OCI-LY1 (cell line): ENCODE measurements around the gene AMH.

ENCODE experiments used
- H2AFZ ChIP-seq: fragments of 200-600 bp; sonication (generic), shearing (Covaris generic); 2 replicates; pipeline ENCODE4 v1.6.0; 2014; ENCODE audit warnings: antibody characterized with exemption, mild to moderate bottlenecking, low read length
- H3F3A ChIP-seq: fragments of 200-600 bp; sonication (generic), shearing (Covaris generic); 2 replicates; pipeline ENCODE4 v1.6.0; 2014; ENCODE audit warnings: mild to moderate bottlenecking, antibody characterized with exemption, low read length, moderate library complexity; ENCODE audit not compliant: insufficient read depth
- H3K27ac ChIP-seq: fragments of 200-600 bp; sonication (generic); 2 replicates; pipeline ENCODE4 v1.5.1; 2014; ENCODE audit warnings: low read length, mixed run types, mild to moderate bottlenecking, low read depth; ENCODE audit not compliant: poor library complexity, severe bottlenecking
- H3K27me3 ChIP-seq: fragments of 200-600 bp; sonication (generic); 2 replicates; pipeline ENCODE4 v1.6.0; 2014; ENCODE audit warnings: antibody characterized with exemption, mild to moderate bottlenecking, low read length, moderate library complexity; ENCODE audit not compliant: insufficient read depth
- H3K36me3 ChIP-seq: fragments of 200-600 bp; sonication (generic); 2 replicates; pipeline ENCODE4 v1.6.1; 2014; ENCODE audit warnings: mild to moderate bottlenecking, antibody characterized with exemption, low read length, moderate library complexity, mixed read lengths; ENCODE audit not compliant: insufficient read depth
- H3K4me1 ChIP-seq: fragments of 200-600 bp; sonication (generic); 2 replicates; pipeline ENCODE4 v1.5.1; 2014; ENCODE audit warnings: mild to moderate bottlenecking, low read length, moderate library complexity; ENCODE audit not compliant: insufficient read depth, severe bottlenecking
- H3K4me2 ChIP-seq: fragments of 200-600 bp; sonication (generic), shearing (Covaris generic); 2 replicates; pipeline ENCODE4 v1.6.1; 2014; ENCODE audit warnings: low read length
- H3K4me3 ChIP-seq: fragments of 200-600 bp; sonication (generic); 2 replicates; pipeline ENCODE4 v1.5.1; 2014; ENCODE audit warnings: low read length, low read depth, mild to moderate bottlenecking, mixed read lengths; ENCODE audit not compliant: poor library complexity, severe bottlenecking
- H3K79me2 ChIP-seq: fragments of 200-600 bp; shearing (Covaris generic); 2 replicates; pipeline ENCODE4 v1.6.1; 2016; ENCODE audit warnings: mixed run types, low read length, mixed read lengths; ENCODE audit not compliant: insufficient read depth
- H3K9ac ChIP-seq: fragments of 200-600 bp; sonication (generic), shearing (Covaris generic); 2 replicates; pipeline ENCODE4 v1.6.1; 2014; ENCODE audit warnings: mild to moderate bottlenecking, low read length, mixed read lengths
- H3K9me2 ChIP-seq: fragments of 200-600 bp; sonication (generic), shearing (Covaris generic); 2 replicates; pipeline ENCODE4 v1.6.1; 2014; ENCODE audit warnings: low read depth, mild to moderate bottlenecking, low read length, mixed read lengths
- H3K9me3 ChIP-seq: fragments of 200-600 bp; shearing (Covaris generic); 2 replicates; pipeline ENCODE4 v1.6.1; 2014; ENCODE audit warnings: low read length, mixed read lengths
- H4K20me1 ChIP-seq: fragments of 200-600 bp; sonication (generic), shearing (Covaris generic); 2 replicates; pipeline ENCODE4 v1.6.0; 2016; ENCODE audit warnings: mild to moderate bottlenecking, low read length; ENCODE audit not compliant: insufficient read depth
- CTCF ChIP-seq: fragments of 200-600 bp; sonication (generic), shearing (Covaris generic); IDR thresholded peaks from 2 replicates; pipeline ENCODE4 v1.5.1; 2017; ENCODE audit warnings: mild to moderate bottlenecking, antibody characterized with exemption, low read length, moderate library complexity, mixed read lengths
- EZH2 ChIP-seq: fragments of 200-600 bp; sonication (generic), shearing (Covaris generic); IDR thresholded peaks from 2 replicates; pipeline ENCODE4 v1.8.0; 2017; ENCODE audit warnings: borderline replicate concordance, mixed run types, mild to moderate bottlenecking, antibody characterized with exemption, low read length, moderate library complexity, mixed read lengths

AMH gene

GRCh38 chr19:2250766-2251105, 1.6 kb downstream of the AMH start:
- TF ChIP-seq CTCF (no peak), EZH2 (no peak)
- H3K4me1 ChIP-seq = no peaks in the 10 kb centered on the region
- H2AFZ ChIP-seq = no peak overlapping the region
- H3K79me2 ChIP-seq = no peaks in the 10 kb centered on the region
- H3K9ac ChIP-seq = no peak overlapping the region
- H3K9me3 ChIP-seq = no peaks in the 10 kb centered on the region
- H3K4me3 ChIP-seq = no peak overlapping the region
- no peaks in the 10 kb centered on the region for H3K27me3 ChIP-seq
- no peak overlapping the region for H3K27ac ChIP-seq
- H3K4me2 ChIP-seq = no peak overlapping the region
- H4K20me1 ChIP-seq = no peaks in the 10 kb centered on the region
- peaks cover 25% of the 10 kb centered on the region for H3K36me3 ChIP-seq
- no peaks in the 10 kb centered on the region for H3F3A ChIP-seq
- H3K9me2 ChIP-seq = no peaks in the 10 kb centered on the region

- no peak overlapping the region for H2AFZ ChIP-seq
- no peak overlapping the region for H3K27ac ChIP-seq
- H3K4me2 ChIP-seq = no peak overlapping the region
- H3K9me2 ChIP-seq = no peaks in the 10 kb centered on the region
- H3F3A ChIP-seq = no peaks in the 10 kb centered on the region
- no peaks in the 10 kb centered on the region for H3K9me3 ChIP-seq
- H3K79me2 ChIP-seq = no peaks in the 10 kb centered on the region
- H4K20me1 ChIP-seq = no peaks in the 10 kb centered on the region
- peaks cover 19% of the 10 kb centered on the region for H3K36me3 ChIP-seq
- no peak overlapping the region for H3K4me3 ChIP-seq
- H3K9ac ChIP-seq = no peak overlapping the region
- no peaks in the 10 kb centered on the region for H3K27me3 ChIP-seq
- TF ChIP-seq CTCF (no peak), EZH2 (no peak)
- peaks cover 5% of the 10 kb centered on the region for H3K4me1 ChIP-seq
These were observed 2.3 kb downstream of the AMH start for GRCh38 chr19:2251106-2252054.

GRCh38 chr19:2252055-2252796, 3.1 kb downstream of the AMH start:
- H3K79me2 ChIP-seq = no peaks in the 10 kb centered on the region
- H3F3A ChIP-seq = no peaks in the 10 kb centered on the region
- H3K4me2 ChIP-seq = no peak overlapping the region
- peaks cover 14% of the 10 kb centered on the region for H3K4me1 ChIP-seq
- TF ChIP-seq CTCF (no peak), EZH2 (no peak)
- no peak overlapping the region for H3K4me3 ChIP-seq
- no peak overlapping the region for H3K27ac ChIP-seq
- no peaks in the 10 kb centered on the region for H3K9me2 ChIP-seq
- no peaks in the 10 kb centered on the region for H4K20me1 ChIP-seq
- H2AFZ ChIP-seq = no peak overlapping the region
- no peaks in the 10 kb centered on the region for H3K27me3 ChIP-seq
- H3K9ac ChIP-seq = no peak overlapping the region
- peaks cover 12% of the 10 kb centered on the region for H3K36me3 ChIP-seq
- H3K9me3 ChIP-seq = no peaks in the 10 kb centered on the region
